A549 (cell line): Measurements from ENCODE around the gene TMEM253.

Source experiments
- CBX8 ChIP-seq: fragments of 200-600 bp; sonication (generic); IDR thresholded peaks from 2 replicates; pipeline ENCODE4 v1.6.1; 2016
- CTCF ChIP-seq: fragments of >200 bp; sonication (Bioruptor Twin); formaldehyde crosslinking; IDR thresholded peaks from 3 replicates; pipeline ENCODE4 v1.5.1; 2016
- EP300 ChIP-seq, 2 experiments: fragments of >200 bp; sonication (Bioruptor Twin); formaldehyde crosslinking; IDR thresholded peaks; 2 replicates in 1 of 2; 3 replicates in 1 of 2; pipeline ENCODE4 v1.6.1; 2016 to 2017
- GATA3 ChIP-seq: IDR thresholded peaks from 2 replicates; pipeline ENCODE4 v1.6.1; 2012; ENCODE audit warnings: borderline replicate concordance
- JUNB ChIP-seq: fragments of >200 bp; sonication (Bioruptor Twin); formaldehyde crosslinking; IDR thresholded peaks from 2 replicates; pipeline ENCODE4 v1.6.1; 2016
- NR3C1 ChIP-seq: fragments of >200 bp; sonication (Bioruptor Twin); formaldehyde crosslinking; IDR thresholded peaks from 3 replicates; pipeline ENCODE4 v1.6.1; 2017
- PHF8 ChIP-seq: fragments of 200-600 bp; sonication (generic); IDR thresholded peaks from 2 replicates; pipeline ENCODE4 v1.6.1; 2016; ENCODE audit warnings: low read depth, mild to moderate bottlenecking, antibody characterized with exemption, moderate library complexity, borderline replicate concordance
- POLR2A ChIP-seq: IDR thresholded peaks from 2 replicates; pipeline ENCODE4 v1.6.1; 2012; ENCODE audit warnings: mild to moderate bottlenecking, low read length
- RARB ChIP-seq: fragments of 250-450 bp; sonication (Bioruptor Pico); IDR thresholded peaks from 2 replicates; pipeline ENCODE4 v1.8.0; 2021; ENCODE audit warnings: mild to moderate bottlenecking, moderate library complexity
- REST ChIP-seq: fragments of 200-600 bp; sonication (generic); IDR thresholded peaks from 2 replicates; pipeline ENCODE4 v1.6.1; 2016; ENCODE audit warnings: antibody characterized with exemption, mild to moderate bottlenecking, moderate library complexity
- RFX5 ChIP-seq: fragments of 450-650 bp; IDR thresholded peaks from 2 replicates; pipeline ENCODE4 v1.7.1; 2014; ENCODE audit warnings: antibody characterized with exemption, mild to moderate bottlenecking, moderate library complexity

GRCh38 chr14:21084396-21084795 lies 16.5 kb upstream of the TMEM253 start:
- no peak for TF ChIP-seq POLR2A
- no peak for TF ChIP-seq CTCF
- TF ChIP-seq PHF8: no peak
- no peak for TF ChIP-seq NR3C1
- no peak for TF ChIP-seq CBX8
- no peak for TF ChIP-seq EP300 (IDR thresholded peaks at IDR 0.05)
- no peak for TF ChIP-seq RFX5
- TF ChIP-seq JUNB: no peak
- TF ChIP-seq GATA3: no peak
- TF ChIP-seq RARB: no peak
- no peak for TF ChIP-seq REST
